Measurements from ENCODE around the gene TMEM190.

- no peak for TF ChIP-seq CTCF (IDR thresholded peaks at IDR 0.05; ENCODE audit: insufficient read depth, low read depth, low read length)
- TF ChIP-seq EZH2 (IDR thresholded peaks at IDR 0.05; ENCODE audit: insufficient read depth, low read length): no peak
These were observed 42.8 kb upstream of the TMEM190 start for GRCh38 chr19:55333870-55334269.

Data from astrocyte (in vitro differentiated cells and primary cell).